ENCODE data around the gene RBM33. TPM values are rescaled to one million over a fixed set of nuclear protein-coding genes. Genes with fewer than 3 reads are reported as not detected.

The RBM33 gene
- total RNA-seq, 2 experiments from 2014 or later: 73.7 to 84.8 TPM

- Mint-ChIP-seq H3K4me1 (ENCODE audit: low read depth) (peaks cover 24% of the 10 kb centered on the region), H3K36me3 (ENCODE audit: low read depth) (no peaks in the 10 kb centered on the region), H3K27ac (no peak overlapping the region), H3K4me3 (peak overlapping the region; percentile 31), H3K27me3 (peaks cover 63% of the 10 kb centered on the region), H3K9me3 (no peaks in the 10 kb centered on the region)
- ChIA-PET CTCF (interaction anchor here (1.4 kb wide), 1 partner anchor 8 kb away, joined by 3 read pairs; the partner anchor contains the start of gene SHH), POLR2A (no interaction called here)
- no peak for TF ChIP-seq CTCF (IDR thresholded peaks at IDR 0.05)
- intact Hi-C loops (cut with micrococcal nuclease): loop anchor here (10.0 kb wide), 3 partner anchors 300 to 1210 kb away; partner anchors contain the start of gene MNX1
- DNase-seq (no peak), ATAC-seq (no peak)
These were observed 160.0 kb downstream of the RBM33 start for GRCh38 chr7:155804431-155804831.

- DNase-seq (peak; percentile 66), ATAC-seq (peak; percentile 80)
- H3K27ac Mint-ChIP-seq: no peak overlapping the region
- ChIA-PET CTCF (interaction anchor here (0.9 to 1.4 kb wide), 2 partner anchors 8 to 664 kb away, joined by 3 read pairs; partner anchors contain the start of gene SHH), POLR2A (no interaction called here)
- H3K27me3 Mint-ChIP-seq: peaks cover 57% of the 10 kb centered on the region
- no peaks in the 10 kb centered on the region for H3K36me3 Mint-ChIP-seq (ENCODE audit: low read depth)
- H3K9me3 Mint-ChIP-seq: no peaks in the 10 kb centered on the region
- peak; percentile 64 for TF ChIP-seq CTCF (IDR thresholded peaks at IDR 0.05)
- peak overlapping the region; percentile 58 for H3K4me3 Mint-ChIP-seq
- peaks cover 24% of the 10 kb centered on the region for H3K4me1 Mint-ChIP-seq (ENCODE audit: low read depth)
- intact Hi-C loops (cut with micrococcal nuclease): loop anchor here (10.0 kb wide), 3 partner anchors 300 to 1210 kb away; partner anchors contain the start of gene MNX1
These were observed 160.7 kb downstream of the RBM33 start for GRCh38 chr7:155804897-155805825.

- intact Hi-C loops (cut with micrococcal nuclease): loop anchor here (10.0 kb wide), 3 partner anchors 301 to 1209 kb away; partner anchors contain the start of gene MNX1
- DNase-seq (no peak), ATAC-seq (no peak)
- no peak overlapping the region for H3K27ac Mint-ChIP-seq
- CTCF ChIA-PET: interaction anchor here (0.9 kb wide), 1 partner anchor 663 kb away, joined by 3 read pairs; no protein-coding TSS in a partner anchor
- no peak for TF ChIP-seq CTCF (IDR thresholded peaks at IDR 0.05)
- POLR2A ChIA-PET: no interaction called here
- H3K36me3 Mint-ChIP-seq (ENCODE audit: low read depth): no peaks in the 10 kb centered on the region
- peaks cover 57% of the 10 kb centered on the region for H3K27me3 Mint-ChIP-seq
- peaks cover 24% of the 10 kb centered on the region for H3K4me1 Mint-ChIP-seq (ENCODE audit: low read depth)
- no peak overlapping the region for H3K4me3 Mint-ChIP-seq
- no peaks in the 10 kb centered on the region for H3K9me3 Mint-ChIP-seq
These were observed 161.3 kb downstream of the RBM33 start for GRCh38 chr7:155805826-155806095.

- TF ChIP-seq CTCF (IDR thresholded peaks at IDR 0.05): no peak
- Mint-ChIP-seq H3K4me3 (no peak overlapping the region), H3K36me3 (ENCODE audit: low read depth) (no peaks in the 10 kb centered on the region), H3K27me3 (peaks cover 57% of the 10 kb centered on the region), H3K4me1 (ENCODE audit: low read depth) (peaks cover 24% of the 10 kb centered on the region), H3K27ac (no peak overlapping the region), H3K9me3 (no peaks in the 10 kb centered on the region)
- intact Hi-C loops (cut with micrococcal nuclease): loop anchor here (10.0 kb wide), 3 partner anchors 301 to 1209 kb away; partner anchors contain the start of gene MNX1
- DNase-seq (no peak), ATAC-seq (no peak)
- ChIA-PET CTCF (no interaction called here), POLR2A (no interaction called here)
These were observed 161.8 kb downstream of the RBM33 start for GRCh38 chr7:155806096-155806871.
